PC-3 (cell line): ENCODE measurements around the gene KCNT1. TPM values are rescaled to one million over a fixed set of nuclear protein-coding genes. Genes with fewer than 3 reads are reported as not detected.

Experiments
- ATAC-seq: fragments of 200-7000 bp; cut with Tn5 transposase; 2 replicates; pipeline ENCODE4 v1.9.1; 2020; ENCODE audit warnings: mild to moderate bottlenecking, moderate library complexity
- BruUV-seq: library from RNA; stranded (reverse); fragments of 400-500 nt; replicated peaks from 2 replicates; lab custom pipeline; 2021; lab: Mats Ljungman, UMichigan
- CTCF ChIA-PET: fragments of 300-600 bp; sonication (Branson Sonifier 250); formaldehyde crosslinking; loops from one replicate; lab custom pipeline; 2022; ENCODE audit warnings: antibody characterized with exemption; lab: Charles Lee
- POLR2A ChIA-PET: fragments of 300-600 bp; sonication (Branson Sonifier 250); formaldehyde crosslinking; loops from one replicate; lab custom pipeline; 2022; ENCODE audit warnings: antibody characterized with exemption; ENCODE audit not compliant: unreplicated experiment; lab: Charles Lee
- DNase-seq: peaks from one replicate; pipeline ENCODE4 v3.0.0-alpha.2; 2015
- H2AFZ ChIP-seq: fragments of 300-600 bp; sonication (generic); 2 replicates; pipeline ENCODE4 v1.6.0; 2016; ENCODE audit warnings: antibody characterized with exemption, low read length
- H3F3A ChIP-seq: fragments of 300-600 bp; sonication (generic); one replicate; pipeline ENCODE4 v1.6.0; 2017; ENCODE audit warnings: antibody characterized with exemption, low read length, control low read depth, mild to moderate bottlenecking; ENCODE audit not compliant: unreplicated experiment
- H3K27ac ChIP-seq: fragments of 300-600 bp; sonication (generic); 2 replicates; pipeline ENCODE4 v1.5.1; 2016; ENCODE audit warnings: mild to moderate bottlenecking, low read length
- H3K27me3 ChIP-seq: fragments of 300-600 bp; sonication (generic); 2 replicates; pipeline ENCODE4 v1.6.1; 2016; ENCODE audit warnings: low read length, mixed read lengths
- H3K36me3 ChIP-seq: fragments of 300-600 bp; sonication (generic); 2 replicates; pipeline ENCODE4 v1.6.1; 2016; ENCODE audit warnings: low read depth, mixed run types, low read length, mixed read lengths
- H3K4me1 ChIP-seq: fragments of 300-600 bp; sonication (generic); 2 replicates; pipeline ENCODE4 v1.5.1; 2016; ENCODE audit warnings: low read length; ENCODE audit not compliant: insufficient read depth
- H3K4me2 ChIP-seq: fragments of 300-600 bp; sonication (generic); 2 replicates; pipeline ENCODE4 v1.6.0; 2016; ENCODE audit warnings: low read length
- H3K4me3 ChIP-seq: fragments of 300-600 bp; sonication (generic); 2 replicates; pipeline ENCODE4 v1.5.1; 2016; ENCODE audit warnings: mild to moderate bottlenecking, low read length, mixed read lengths
- H3K79me2 ChIP-seq: fragments of 300-600 bp; sonication (generic); 2 replicates; pipeline ENCODE4 v1.6.1; 2017; ENCODE audit warnings: low read length, mixed read lengths
- H3K9ac ChIP-seq: fragments of 300-600 bp; sonication (generic); 2 replicates; pipeline ENCODE4 v1.6.0; 2016; ENCODE audit warnings: mild to moderate bottlenecking, low read length
- H3K9me2 ChIP-seq: fragments of 300-600 bp; sonication (generic); replicated peaks from 2 replicates; pipeline ENCODE4 v1.6.1; 2016; ENCODE audit warnings: mixed run types, low read length, mixed read lengths
- H3K9me3 ChIP-seq: fragments of 300-600 bp; sonication (generic); 2 replicates; pipeline ENCODE4 v1.6.1; 2016; ENCODE audit warnings: low read length, mixed read lengths
- H4K20me1 ChIP-seq: fragments of 300-600 bp; sonication (generic); 2 replicates; pipeline ENCODE4 v1.6.1; 2016; ENCODE audit warnings: low read length, mixed read lengths
- EZH2 ChIP-seq: fragments of 300-600 bp; sonication (generic); IDR thresholded peaks from one replicate; pipeline ENCODE4 v1.6.1; 2017; ENCODE audit warnings: antibody characterized with exemption, mild to moderate bottlenecking, low read length; ENCODE audit not compliant: unreplicated experiment
- EZH2phosphoT487 ChIP-seq: fragments of 300-600 bp; sonication (generic); IDR thresholded peaks from 2 replicates; pipeline ENCODE4 v1.6.1; 2018; ENCODE audit warnings: mild to moderate bottlenecking, antibody characterized with exemption, low read length, borderline replicate concordance
- intact Hi-C: fragments of 100-400 bp; cut with micrococcal nuclease; formaldehyde crosslinking; loops from 2 replicates; pipeline ENCODE4 v1.9.0; 2023
- total RNA-seq: library from RNA; depleted of rRNA; stranded (reverse); fragments of >200 nt; gene quantifications from 2 replicates; pipeline ENCODE4 v1.2.3, GENCODE V29; 2014
- TF ChIP-seq, protein P1 (sequence below): fragments of 300-600 bp; sonication (generic); conservative IDR thresholded peaks from 2 replicates; pipeline ENCODE4 v1.5.1; 2017; ENCODE audit warnings: antibody characterized with exemption, low read depth, mild to moderate bottlenecking, low read length

KCNT1 gene
- total RNA-seq, 1 experiment from 2014 or later: not detected

DNA sequence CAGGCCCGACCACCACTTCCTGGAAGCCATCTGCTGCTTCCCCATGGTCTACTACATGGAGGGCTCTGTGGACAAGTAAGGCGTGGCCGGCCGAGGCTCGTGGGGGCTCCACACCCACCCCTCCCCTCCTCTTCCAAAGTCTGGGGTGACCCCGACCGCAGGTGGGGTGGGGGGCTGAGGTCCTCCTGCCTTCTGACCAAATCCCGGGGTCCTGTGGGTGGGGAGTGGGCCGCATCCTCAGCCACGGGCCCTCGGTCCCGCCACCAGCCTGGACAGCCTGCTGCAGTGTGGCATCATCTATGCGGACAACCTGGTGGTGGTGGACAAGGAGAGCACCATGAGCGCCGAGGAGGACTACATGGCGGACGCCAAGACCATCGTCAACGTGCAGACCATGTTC, 76.4 kb downstream of the KCNT1 start:
- H3K9me3 ChIP-seq: no peaks in the 10 kb centered on the region
- no TSS peak for BruUV-seq
- no peaks in the 10 kb centered on the region for H3K4me1 ChIP-seq
- intact Hi-C loops: no loop called here
- DNase-seq (no peak), ATAC-seq (no peak)
- H3K4me2 ChIP-seq: no peak overlapping the region
- H4K20me1 ChIP-seq: no peaks in the 10 kb centered on the region
- no peak overlapping the region for H3K27ac ChIP-seq
- ChIA-PET POLR2A (no interaction called here), CTCF (no interaction called here)
- H2AFZ ChIP-seq: no peak overlapping the region
- TF ChIP-seq, protein P1, sequence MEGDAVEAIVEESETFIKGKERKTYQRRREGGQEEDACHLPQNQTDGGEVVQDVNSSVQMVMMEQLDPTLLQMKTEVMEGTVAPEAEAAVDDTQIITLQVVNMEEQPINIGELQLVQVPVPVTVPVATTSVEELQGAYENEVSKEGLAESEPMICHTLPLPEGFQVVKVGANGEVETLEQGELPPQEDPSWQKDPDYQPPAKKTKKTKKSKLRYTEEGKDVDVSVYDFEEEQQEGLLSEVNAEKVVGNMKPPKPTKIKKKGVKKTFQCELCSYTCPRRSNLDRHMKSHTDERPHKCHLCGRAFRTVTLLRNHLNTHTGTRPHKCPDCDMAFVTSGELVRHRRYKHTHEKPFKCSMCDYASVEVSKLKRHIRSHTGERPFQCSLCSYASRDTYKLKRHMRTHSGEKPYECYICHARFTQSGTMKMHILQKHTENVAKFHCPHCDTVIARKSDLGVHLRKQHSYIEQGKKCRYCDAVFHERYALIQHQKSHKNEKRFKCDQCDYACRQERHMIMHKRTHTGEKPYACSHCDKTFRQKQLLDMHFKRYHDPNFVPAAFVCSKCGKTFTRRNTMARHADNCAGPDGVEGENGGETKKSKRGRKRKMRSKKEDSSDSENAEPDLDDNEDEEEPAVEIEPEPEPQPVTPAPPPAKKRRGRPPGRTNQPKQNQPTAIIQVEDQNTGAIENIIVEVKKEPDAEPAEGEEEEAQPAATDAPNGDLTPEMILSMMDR: no peak
- TF ChIP-seq EZH2 (no peak), EZH2phosphoT487 (no peak)
- H3F3A ChIP-seq: no peaks in the 10 kb centered on the region
- no peaks in the 10 kb centered on the region for H3K9me2 ChIP-seq
- H3K9ac ChIP-seq: no peak overlapping the region
- H3K27me3 ChIP-seq: 0 out of 2 replicates have a peak, but pooled peaks cover 3% of the 10 kb centered on the region
- no peaks in the 10 kb centered on the region for H3K36me3 ChIP-seq
- H3K79me2 ChIP-seq: no peaks in the 10 kb centered on the region
- no peak overlapping the region for H3K4me3 ChIP-seq

DNA sequence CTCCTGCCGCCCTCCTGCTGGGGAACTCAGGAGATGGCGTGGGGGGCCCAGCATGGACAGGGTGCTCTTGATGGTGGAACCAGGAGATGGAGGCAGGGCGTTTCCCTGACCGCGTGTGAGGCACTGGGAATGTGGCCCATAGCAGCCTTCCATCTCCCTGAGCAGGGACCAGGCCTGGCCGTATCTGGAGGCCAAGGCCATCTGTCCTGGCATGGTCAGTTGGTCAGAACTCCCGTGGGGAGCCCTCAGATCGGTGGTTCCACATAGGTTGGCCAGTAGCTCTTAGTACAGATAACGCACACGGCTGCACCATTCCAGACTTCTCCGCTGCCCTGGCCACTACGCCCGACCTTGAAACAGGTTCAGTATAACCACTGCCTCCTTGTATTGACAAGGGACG, 77.6 kb downstream of the KCNT1 start:
- H3K36me3 ChIP-seq: no peaks in the 10 kb centered on the region
- no peaks in the 10 kb centered on the region for H3K79me2 ChIP-seq
- H3K4me3 ChIP-seq: no peak overlapping the region
- H2AFZ ChIP-seq: no peak overlapping the region
- no peaks in the 10 kb centered on the region for H3K9me3 ChIP-seq
- 0 out of 2 replicates have a peak, but pooled peaks cover 3% of the 10 kb centered on the region for H3K27me3 ChIP-seq
- POLR2A ChIA-PET: no interaction called here
- no peaks in the 10 kb centered on the region for H3K9me2 ChIP-seq
- TF ChIP-seq EZH2 (no peak), EZH2phosphoT487 (no peak)
- TF ChIP-seq, protein P1: no peak
- ATAC-seq (no peak), DNase-seq (no peak)
- H3K4me2 ChIP-seq: no peak overlapping the region
- intact Hi-C loops: no loop called here
- BruUV-seq: no TSS peak
- no peaks in the 10 kb centered on the region for H3F3A ChIP-seq
- H3K4me1 ChIP-seq: no peaks in the 10 kb centered on the region
- H3K27ac ChIP-seq: no peak overlapping the region
- no peak overlapping the region for H3K9ac ChIP-seq
- CTCF ChIA-PET: no interaction called here
- H4K20me1 ChIP-seq: no peaks in the 10 kb centered on the region

DNA sequence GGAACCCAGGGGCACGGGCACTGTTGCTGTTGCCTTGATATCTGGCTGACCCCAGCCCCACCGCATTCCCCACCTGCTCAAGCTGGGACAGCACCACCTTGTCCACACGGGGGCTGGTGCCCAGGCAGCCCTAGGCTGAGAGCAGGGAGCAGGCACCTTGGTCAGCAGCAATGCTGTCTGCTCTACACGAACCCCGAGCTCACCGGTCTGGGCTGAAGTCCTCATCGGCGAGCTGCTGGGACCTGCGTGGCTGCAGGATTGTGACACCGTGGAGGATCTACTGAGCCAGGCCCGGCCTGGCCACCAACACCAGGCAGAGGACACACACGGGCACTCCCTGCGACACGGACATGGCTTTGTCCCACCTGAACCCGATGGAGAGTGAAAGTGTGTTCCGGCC, 78.1 kb downstream of the KCNT1 start:
- TF ChIP-seq EZH2 (no peak), EZH2phosphoT487 (no peak)
- TF ChIP-seq, protein P1: no peak
- intact Hi-C loops: no loop called here

More for the DNA sequence above, 78.1 kb downstream of the KCNT1 start:
- Histone ChIP-seq H3K4me3 (no peak overlapping the region), H3K36me3 (no peaks in the 10 kb centered on the region), H3K79me2 (no peaks in the 10 kb centered on the region), H3K9me2 (no peaks in the 10 kb centered on the region), H3F3A (no peaks in the 10 kb centered on the region), H4K20me1 (no peaks in the 10 kb centered on the region), H3K4me1 (no peaks in the 10 kb centered on the region), H2AFZ (no peak overlapping the region), H3K9ac (no peak overlapping the region), H3K27me3 (0 out of 2 replicates have a peak, but pooled peaks cover 3% of the 10 kb centered on the region), H3K4me2 (no peak overlapping the region), H3K27ac (no peak overlapping the region), H3K9me3 (no peaks in the 10 kb centered on the region)
- POLR2A ChIA-PET: no interaction called here
- no peak for ATAC-seq
- no peak for DNase-seq
- CTCF ChIA-PET: no interaction called here
- BruUV-seq: no TSS peak
